HS-27A (cell line): ENCODE data around the gene SPDYA.

Experiments
- DNase-seq: peaks from one replicate; pipeline ENCODE4 v3.0.0-alpha.2; 2012; ENCODE audit warnings: low read depth, missing footprints

SPDYA gene

DNA sequence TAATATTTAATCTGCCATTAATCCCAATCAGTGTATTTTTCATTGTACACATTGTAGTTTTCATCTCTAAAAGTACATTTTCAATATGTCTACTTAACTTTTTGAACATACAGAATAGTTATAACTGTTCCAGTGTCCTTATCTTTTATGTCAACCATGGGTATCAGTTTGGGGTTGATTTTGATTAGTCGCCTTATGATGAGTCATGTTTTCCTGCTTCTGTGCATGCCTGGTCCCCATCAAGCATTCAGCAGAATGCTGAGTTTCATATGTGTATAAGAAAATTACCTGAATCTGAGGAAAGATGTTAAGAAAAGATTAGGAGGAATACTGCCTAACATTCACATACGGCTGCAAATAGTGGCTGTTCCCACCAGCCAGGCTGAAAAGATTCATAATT lies 17.7 kb downstream of the SPDYA start:
- DNase-seq = no peak

DNA sequence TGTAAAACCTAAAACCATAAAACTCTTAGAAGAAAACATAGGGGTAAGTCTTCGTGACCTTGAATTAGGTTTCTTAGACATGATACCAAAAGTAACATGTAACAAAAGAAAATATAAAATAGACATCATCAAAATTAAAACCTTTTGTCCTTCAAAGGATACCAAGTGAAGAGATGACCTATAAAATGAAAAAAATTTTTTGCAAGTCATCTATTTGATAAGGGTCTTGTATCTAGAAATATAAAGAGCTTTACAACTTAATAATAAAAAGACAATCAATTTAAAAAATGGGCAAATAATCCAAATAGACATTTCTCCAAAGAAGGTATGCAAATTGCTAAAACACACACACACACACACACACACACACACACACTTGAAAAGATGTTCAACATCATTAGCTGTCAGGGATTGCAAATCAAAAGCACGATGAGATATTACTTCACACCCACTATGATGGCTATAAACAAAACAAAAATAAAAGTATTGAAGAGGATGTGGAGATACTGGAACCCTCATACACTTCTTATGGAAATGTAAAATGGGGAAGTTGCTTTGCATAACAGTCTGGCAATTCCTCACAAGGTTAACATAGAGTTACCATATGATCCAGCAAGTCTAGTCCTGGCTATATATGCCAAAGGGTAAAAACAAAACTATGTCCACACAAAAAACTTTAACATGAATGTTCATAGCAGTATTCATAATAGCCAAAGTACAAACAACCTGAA lies 23.3 kb downstream of the SPDYA start:
- DNase-seq = no peak

DNA sequence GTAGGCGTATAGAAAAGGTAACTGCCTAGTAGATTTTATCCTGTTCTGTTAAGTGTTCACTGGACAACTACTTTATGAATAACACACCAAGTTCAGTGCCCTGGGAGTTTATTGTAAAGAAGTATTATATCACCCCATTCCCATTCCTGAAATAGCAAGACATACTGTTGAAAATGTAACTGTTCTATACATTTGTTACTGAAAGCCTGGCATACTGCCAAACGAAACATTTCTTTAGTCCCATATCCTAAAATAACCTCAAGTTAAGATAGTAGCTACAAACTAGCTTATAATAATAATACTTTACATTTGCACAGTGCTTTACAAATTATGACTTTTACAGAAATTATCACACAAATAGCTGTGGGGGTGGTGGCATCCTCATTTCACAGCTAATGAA lies 25.1 kb downstream of the SPDYA start:
- no peak for DNase-seq

DNA sequence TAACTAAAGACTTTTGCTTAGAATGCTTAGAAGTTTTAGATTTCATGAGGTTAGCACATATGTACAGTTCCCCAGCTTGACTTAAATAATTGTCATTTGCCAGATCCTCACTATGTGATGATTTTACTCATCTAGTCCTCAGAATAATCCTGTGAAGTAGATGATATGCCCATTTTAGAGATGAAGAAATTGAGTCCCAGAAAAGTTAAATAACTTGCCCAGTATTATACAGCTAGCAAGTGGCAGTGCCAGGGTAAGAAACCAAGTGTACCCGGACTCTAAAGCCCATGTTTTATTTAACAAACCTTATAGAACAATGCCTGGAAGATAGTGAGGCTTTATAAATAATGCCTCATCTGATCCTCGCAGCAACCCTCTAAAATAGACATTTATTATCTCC lies 28.3 kb downstream of the SPDYA start:
- no peak for DNase-seq

DNA sequence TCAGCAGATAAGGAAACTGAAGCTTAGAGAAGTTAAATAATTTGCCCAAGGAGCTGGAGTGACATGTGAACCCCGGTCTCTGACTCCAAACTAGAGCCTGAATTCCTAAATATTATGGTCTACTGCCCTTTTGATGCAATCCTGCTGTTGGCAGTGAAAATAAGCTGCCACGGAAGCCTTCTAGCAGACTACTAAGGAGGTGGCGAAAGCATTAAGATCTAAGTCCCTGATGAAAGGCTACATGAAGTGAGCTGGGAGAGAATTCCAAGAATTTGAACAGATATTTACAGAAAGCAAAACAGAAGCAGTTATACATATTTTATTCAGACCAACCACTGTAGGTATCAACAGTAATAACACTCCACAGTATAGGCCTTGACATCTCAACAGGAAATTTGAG lies 31.4 kb downstream of the SPDYA start:
- DNase-seq = no peak

DNA sequence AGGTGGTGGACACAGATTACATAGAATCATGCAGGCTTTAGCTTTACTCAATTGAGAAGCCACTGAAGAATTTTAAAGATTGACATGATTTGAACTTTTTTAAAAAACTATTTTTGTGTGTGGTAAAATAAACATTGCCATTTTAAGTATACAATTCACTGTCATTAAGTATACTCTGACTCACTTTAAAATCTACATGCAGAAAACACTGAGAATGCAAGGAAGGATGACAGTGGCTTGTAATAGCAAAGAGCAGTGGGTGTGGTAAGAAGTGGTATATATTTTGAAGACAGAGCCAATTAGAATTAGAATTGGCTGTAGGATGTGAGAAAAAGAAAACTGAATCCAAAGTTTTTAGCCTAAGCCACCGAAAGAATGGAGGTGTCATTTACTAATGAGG lies 44.6 kb downstream of the SPDYA start:
- no peak for DNase-seq

DNA sequence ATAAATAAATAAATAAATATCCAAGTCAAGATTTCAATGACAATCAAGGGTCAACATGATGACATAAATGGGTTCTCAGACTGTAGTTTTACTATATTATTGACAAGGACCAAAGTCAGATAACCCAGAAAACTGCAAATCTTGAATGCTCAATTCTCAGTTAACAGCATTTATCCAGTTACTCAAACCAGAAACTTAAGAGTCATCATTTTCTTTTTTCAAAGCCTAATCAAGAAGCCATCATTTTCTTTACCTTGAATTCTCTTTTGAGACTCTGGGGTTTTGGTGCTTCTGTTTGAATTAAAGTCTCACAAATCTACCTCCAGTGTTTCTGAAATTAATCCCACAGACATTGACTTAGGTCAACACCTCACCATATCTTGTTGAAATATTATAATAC lies 45.3 kb downstream of the SPDYA start:
- DNase-seq = no peak

DNA sequence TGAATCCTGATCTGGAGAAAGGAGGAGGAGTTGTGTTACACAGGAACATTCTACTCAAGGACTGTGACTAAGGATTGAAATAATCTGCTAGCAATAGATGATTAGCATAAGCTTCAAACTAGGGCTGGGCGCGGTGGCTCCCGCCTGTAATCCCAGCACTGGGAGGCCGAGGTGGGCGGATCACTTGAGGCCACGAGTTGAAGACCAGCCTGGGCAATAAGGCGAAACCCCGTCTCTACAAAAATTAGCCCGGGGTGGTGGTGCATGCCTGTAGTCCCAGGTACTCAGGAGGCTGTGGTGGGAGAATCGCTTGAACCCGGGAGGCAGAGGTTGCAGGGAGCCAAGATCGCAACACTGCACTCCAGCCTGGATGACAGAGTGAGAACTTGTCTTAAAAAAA lies 58.0 kb downstream of the SPDYA start:
- DNase-seq = no peak

DNA sequence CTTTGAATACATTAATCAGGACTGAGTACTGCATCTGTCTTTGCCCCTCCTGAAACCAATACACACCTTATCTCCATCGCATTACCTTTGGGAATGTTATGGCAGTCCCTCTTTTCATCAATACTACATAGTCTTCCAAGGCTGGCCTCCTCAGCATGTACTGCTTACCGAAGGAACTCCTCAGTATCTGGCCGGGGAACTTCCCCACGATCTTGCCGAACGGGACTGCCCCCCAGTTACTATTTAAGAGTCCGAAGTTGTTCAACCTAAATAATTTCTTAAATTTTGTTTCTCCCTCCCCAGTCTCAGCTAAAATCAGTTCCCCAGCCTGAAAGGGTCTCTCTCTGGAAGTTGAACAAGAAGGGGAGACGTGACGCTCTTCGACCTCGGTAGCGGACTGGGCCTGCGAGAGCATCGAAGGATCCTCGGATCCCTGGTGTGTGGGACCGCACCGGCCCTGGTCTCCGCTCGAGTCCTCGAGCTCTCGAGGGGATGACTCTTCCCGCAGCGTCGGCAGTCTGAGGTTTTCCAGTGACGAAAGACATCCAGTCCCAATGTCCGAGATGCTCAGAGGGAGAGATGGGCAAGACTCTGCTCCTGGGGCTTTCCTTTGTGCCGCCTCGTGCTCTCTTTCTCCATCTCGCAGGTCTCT lies 59.0 kb downstream of the SPDYA start:
- no peak for DNase-seq

DNA sequence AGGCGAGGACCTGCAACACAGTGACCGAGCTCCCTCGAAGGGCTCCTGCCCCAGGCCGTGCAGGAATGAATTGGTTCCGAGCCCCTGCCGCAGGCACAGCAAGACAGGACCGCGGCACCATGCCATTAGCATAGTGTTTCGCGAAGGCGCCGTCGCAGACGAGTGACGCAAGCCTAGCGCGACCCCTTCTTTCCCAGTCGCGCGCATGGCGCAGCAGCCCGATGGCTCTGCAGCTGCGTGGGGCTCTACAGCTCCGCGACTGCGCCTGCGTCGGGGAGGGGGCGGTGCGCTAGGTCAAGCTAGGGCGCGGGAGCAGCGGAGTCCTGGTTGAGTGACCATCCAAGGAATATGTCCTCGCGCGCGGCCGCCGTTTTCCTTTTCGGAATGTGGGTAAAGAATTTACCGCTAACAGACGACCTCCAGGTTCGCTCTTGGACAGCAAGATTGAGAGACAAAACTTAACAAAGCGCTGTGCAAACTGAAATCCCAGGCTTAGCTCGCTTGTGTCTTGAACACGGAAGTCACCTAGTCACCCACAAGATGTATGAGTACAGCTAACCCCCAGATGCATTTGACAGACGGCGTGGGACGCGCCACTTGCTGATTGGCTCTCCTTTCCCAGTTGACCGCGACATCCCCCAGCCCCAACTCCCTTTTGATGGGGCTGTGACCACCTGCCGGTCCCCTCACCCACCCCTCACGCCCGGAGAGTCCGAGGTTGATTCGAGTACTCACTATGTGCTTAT lies 59.7 kb downstream of the SPDYA start, which contains the start of gene TRMT61B:
Gene TRMT61B (minus strand): TSS at position 164 of the 746 bp plus-strand sequence. CDS start 32 bp downstream, at position 132.
- peak; percentile 70 for DNase-seq

DNA sequence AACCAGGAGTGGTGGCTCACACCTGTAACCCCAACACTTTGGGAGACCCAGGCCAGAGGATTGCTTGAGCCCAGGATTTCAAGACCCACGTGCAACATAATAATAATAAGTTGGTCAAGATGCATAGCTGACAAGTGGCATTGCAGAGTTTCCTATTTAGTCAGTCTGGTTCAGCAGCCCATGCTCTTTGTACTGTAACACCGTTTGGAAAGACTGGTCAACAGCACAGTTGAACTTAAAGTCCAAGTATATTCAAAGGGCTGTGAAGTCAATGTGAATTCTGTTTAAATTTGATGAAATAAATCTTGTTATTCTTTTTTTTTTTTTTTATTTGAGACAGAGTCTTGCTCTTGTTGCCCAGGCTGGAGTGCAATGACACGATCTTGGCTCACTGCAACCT lies 61.0 kb downstream of the SPDYA start:
- no peak for DNase-seq

DNA sequence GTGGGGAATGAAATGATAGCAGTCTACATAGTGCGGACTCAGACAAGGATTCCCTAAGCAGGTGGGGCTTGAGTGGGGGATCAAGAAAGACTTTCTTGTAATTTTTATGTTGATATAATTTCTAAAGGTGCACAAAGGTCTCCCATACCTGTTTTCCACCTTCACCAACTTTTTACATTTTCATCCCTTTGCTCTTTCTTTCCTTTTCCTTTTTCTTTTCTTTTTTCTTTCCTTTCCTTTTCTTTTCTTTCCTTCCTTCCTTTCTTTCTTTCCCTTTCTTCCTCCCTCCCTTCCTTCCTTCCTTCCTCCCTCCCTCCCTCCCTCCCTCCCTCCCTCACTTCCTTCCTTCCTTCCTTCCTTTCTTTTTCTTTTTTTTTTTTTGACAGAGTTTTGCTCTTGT lies 69.6 kb downstream of the SPDYA start:
- DNase-seq = no peak

DNA sequence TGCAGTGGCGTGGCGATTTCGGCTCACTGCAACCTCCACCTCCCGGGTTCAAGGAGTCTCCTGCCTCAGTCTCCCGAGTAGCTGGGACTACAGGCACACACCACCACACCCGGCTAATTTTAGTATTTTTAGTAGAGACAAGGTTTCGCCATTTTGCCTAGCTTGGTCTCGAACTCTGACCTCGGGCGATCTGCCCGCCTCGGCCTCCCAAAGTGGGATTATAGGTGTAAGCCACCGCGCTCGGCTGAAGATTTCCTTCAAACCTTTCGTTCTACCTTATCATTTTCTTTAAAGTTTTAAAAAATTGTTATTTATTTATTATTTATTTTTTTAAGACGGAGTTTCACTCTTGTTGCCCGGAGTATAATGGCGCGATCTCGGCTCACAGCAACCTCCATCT lies 82.9 kb downstream of the SPDYA start:
- no peak for DNase-seq

DNA sequence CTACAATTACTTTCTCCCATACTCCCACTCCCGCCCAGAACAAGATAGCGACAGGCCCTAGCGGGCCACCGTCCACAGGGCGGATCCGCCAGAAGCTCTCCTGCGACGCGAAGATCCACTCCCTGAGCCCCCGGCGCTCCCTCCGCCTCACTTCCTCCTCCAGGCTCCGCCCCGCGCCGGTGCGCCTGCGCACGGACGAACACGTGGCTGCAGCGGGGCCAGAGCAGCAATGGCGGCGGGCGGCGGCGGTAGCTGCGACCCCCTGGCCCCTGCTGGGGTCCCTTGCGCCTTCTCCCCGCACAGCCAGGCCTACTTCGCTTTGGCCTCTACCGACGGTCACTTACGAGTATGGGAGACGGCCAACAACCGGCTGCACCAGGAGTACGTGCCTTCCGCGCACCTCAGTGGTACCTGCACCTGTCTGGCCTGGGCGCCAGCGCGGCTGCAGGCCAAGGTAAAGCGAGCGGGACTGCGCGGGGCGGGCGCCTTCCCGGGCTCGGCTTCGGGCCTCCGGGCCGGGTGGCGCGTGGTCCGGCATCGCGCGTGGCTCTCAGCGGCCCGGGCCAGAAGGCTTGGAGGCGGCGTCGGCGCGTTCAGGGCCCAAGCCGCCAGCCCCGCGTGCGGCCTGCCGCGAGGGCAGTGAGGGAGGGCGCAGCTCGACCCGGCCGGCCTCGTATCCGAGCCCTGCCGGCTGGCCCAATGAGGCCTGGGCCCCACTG lies 84.0 kb downstream of the SPDYA start, which contains the start of gene WDR43:
Gene WDR43 (plus strand): TSS at position 198 of the 719 bp plus-strand sequence. CDS start 32 bp downstream, at position 230.
- DNase-seq = peak; percentile 89

DNA sequence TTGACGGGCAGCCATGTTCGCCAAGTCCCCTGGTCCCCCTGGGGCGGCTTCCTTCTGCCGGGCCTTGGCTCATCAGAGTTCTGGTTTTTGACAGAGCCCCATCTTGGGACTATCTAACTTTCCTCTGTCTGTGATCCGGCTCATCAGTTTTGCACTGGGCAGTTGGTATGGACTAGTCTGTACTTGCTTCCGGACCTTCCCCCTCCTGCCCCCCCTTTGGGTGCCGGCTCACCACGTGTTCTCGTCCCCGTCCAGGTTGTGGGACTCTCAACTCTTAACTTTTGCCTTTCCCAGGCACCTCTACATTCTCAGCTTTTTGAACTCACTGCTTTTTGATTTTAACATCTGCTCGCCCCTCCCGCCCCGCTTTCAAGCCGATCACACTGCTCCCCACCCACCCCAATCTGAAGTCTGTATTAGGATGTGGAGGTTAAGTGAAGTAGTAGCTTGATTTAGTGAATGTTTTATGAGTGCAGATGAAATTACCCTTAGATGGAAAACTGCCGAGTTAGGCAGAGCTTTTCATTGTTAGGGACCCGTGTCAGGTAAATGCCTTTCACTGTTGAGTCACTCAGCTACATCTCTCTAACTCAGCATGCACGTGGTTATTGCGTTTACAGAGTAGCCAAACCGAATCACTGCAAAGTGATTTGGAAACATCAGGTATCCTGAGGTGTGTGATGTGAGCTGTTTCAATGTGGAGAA lies 84.7 kb downstream of the SPDYA start:
- peak; percentile 9 for DNase-seq

DNA sequence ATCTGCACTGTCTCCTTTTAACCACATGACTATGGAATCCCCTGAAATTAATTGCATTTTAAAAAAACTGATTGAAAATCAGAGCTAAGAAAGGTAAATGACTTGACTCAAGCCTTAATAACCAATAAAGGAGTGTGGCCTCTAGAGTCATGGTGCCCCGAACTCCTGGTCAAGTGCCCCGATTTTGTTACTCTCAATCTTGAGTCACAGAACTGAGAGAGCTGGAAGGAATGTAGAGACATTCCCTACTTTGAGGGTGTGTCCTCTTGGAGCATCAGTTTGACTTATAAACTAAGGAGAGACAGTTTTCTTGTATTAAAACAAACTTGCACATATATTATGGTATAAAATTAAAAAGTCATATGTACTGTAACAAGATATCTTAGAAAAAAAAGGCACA lies 86.3 kb downstream of the SPDYA start:
- DNase-seq = peak; percentile 31

DNA sequence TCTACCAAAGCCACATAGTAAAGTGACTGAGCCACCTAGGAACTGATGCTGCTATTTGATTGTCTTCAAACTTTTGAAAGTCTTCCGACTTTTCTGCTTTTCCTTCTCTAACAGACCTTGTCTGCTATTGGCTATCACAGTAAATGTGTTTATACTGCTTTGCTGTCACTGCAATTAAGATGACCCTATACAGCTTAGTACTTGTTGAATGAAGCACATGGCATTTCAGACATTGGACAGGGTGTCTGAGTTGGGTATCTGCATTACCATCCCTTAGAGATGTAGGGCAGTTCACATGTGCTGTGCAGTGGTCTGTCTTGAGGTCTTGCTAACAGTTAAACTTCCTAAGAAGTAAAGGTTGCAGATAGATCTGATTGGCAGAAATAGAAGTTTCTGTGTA lies 87.4 kb downstream of the SPDYA start:
- DNase-seq = no peak
